Colonic mucosa (tissue), 4 donors: ENCODE data around the gene HOXB9. TPM values are rescaled to one million over a fixed set of nuclear protein-coding genes. Genes with fewer than 3 reads are reported as not detected.

Experiments
- DNase-seq: peaks from one replicate; pipeline ENCODE4 v3.0.0-alpha.2; 2020
- H3K27ac ChIP-seq: fragments of 200-600 bp; one replicate; pipeline ENCODE4 v1.8.0; 2021
- H3K27me3 ChIP-seq: fragments of 200-600 bp; one replicate; pipeline ENCODE4 v1.8.0; 2021
- H3K36me3 ChIP-seq: fragments of 200-600 bp; one replicate; pipeline ENCODE4 v1.8.0; 2021
- H3K4me1 ChIP-seq: fragments of 200-600 bp; one replicate; pipeline ENCODE4 v1.8.0; 2021; ENCODE audit warnings: mild to moderate bottlenecking
- H3K4me3 ChIP-seq: fragments of 200-600 bp; one replicate; pipeline ENCODE4 v1.8.0; 2021
- H3K9ac ChIP-seq, 2 donors: one replicate each; pipeline ENCODE4 v1.7.0; 2013; ENCODE audit warnings: control low read depth in 2 of 2, low read depth in 2 of 2, low read length in 2 of 2
- H3K9me3 ChIP-seq: fragments of 200-600 bp; one replicate; pipeline ENCODE4 v1.8.0; 2021
- CTCF ChIP-seq: fragments of 200-600 bp; IDR thresholded peaks from one replicate; pipeline ENCODE4 v1.8.0; 2022; ENCODE audit warnings: antibody characterized with exemption, mild to moderate bottlenecking
- intact Hi-C: fragments of 100-400 bp; cut with DNase I; formaldehyde crosslinking; loops from one replicate; pipeline ENCODE4 v1.14.1; 2022
- total RNA-seq, 2 donors: library from RNA; stranded (reverse); fragmentation: NEBNext Ultra II Directional in 1 of 2; extraction: Animal tissue kit (Norgen Biotek cat#: 25700) in 1 of 2; gene quantifications; one replicate each; pipeline ENCODE4 v1.2.1, GENCODE V29; 2021
- donor health status: healthy.
- donor health status: DM: no; HTN: no; CAD: no.
- donor health status: DM: no; HTN: no; CAD: no.

Gene HOXB9
- total RNA-seq, 2 donors from 2014 or later, result 37.1 to 73.9 TPM

GRCh38 chr17:48644910-48645557 lies 18.9 kb upstream of the HOXB9 start:
- Histone ChIP-seq H3K9ac (peak overlapping the region; percentile 86 to 93), H3K27me3 (peaks cover 7% of the 10 kb centered on the region), H3K4me3 (peak overlapping the region; percentile 50), H3K27ac (peak overlapping the region; percentile 85), H3K36me3 (no peaks in the 10 kb centered on the region), H3K9me3 (no peaks in the 10 kb centered on the region), H3K4me1 (no peaks in the 10 kb centered on the region)
- peak; percentile 32 for DNase-seq
- no peak for TF ChIP-seq CTCF
- intact Hi-C loops, result loop anchor here (5.0 kb wide), 1 partner anchor 77 kb away; the partner anchor contains the start of genes PRAC1 and PRAC2

- Histone ChIP-seq H3K36me3 (no peaks in the 10 kb centered on the region), H3K27me3 (peaks cover 7% of the 10 kb centered on the region), H3K9ac (peak overlapping the region; percentile 48 to 93), H3K27ac (peak overlapping the region; percentile 85), H3K4me3 (peak overlapping the region; percentile 50), H3K4me1 (no peaks in the 10 kb centered on the region), H3K9me3 (no peaks in the 10 kb centered on the region)
- no peak for TF ChIP-seq CTCF
- DNase-seq, result peak; percentile 41
- intact Hi-C loops, result loop anchor here (5.0 kb wide), 1 partner anchor 78 kb away; the partner anchor contains the start of genes PRAC1 and PRAC2
Observed at GRCh38 chr17:48644159-48644558, 18.0 kb upstream of the HOXB9 start.

GRCh38 chr17:48643697-48644012 lies 17.5 kb upstream of the HOXB9 start:
- Histone ChIP-seq H3K9ac (peak overlapping the region in 1 of 2 donors; percentile 93), H3K27ac (peak overlapping the region; percentile 85), H3K36me3 (no peaks in the 10 kb centered on the region), H3K9me3 (no peaks in the 10 kb centered on the region), H3K4me1 (no peaks in the 10 kb centered on the region), H3K4me3 (peak overlapping the region; percentile 50), H3K27me3 (peaks cover 7% of the 10 kb centered on the region)
- TF ChIP-seq CTCF, result no peak
- intact Hi-C loops, result loop anchor here (5.0 kb wide), 1 partner anchor 79 kb away; the partner anchor contains the start of genes PRAC1 and PRAC2
- DNase-seq, result peak; percentile 24

- Histone ChIP-seq H3K9me3 (no peaks in the 10 kb centered on the region), H3K4me1 (no peaks in the 10 kb centered on the region), H3K36me3 (no peaks in the 10 kb centered on the region), H3K9ac (peak overlapping the region; percentile 67 to 93), H3K27ac (peak overlapping the region; percentile 85), H3K4me3 (peak overlapping the region; percentile 50), H3K27me3 (peaks cover 7% of the 10 kb centered on the region)
- intact Hi-C loops, result loop anchor here (5.0 kb wide), 1 partner anchor 79 kb away; the partner anchor contains the start of genes PRAC1 and PRAC2
- no peak for TF ChIP-seq CTCF
- peak; percentile 27 for DNase-seq
Observed at GRCh38 chr17:48642843-48643696, 16.9 kb upstream of the HOXB9 start.

GRCh38 chr17:48642059-48642842 lies 16.1 kb upstream of the HOXB9 start:
- H3K4me3 ChIP-seq, result peak overlapping the region; percentile 50
- intact Hi-C loops, result loop anchor here (5.0 kb wide), 1 partner anchor 80 kb away; the partner anchor contains the start of genes PRAC1 and PRAC2
- H3K27ac ChIP-seq, result peak overlapping the region; percentile 85
- no peaks in the 10 kb centered on the region for H3K9me3 ChIP-seq
- H3K27me3 ChIP-seq, result peaks cover 7% of the 10 kb centered on the region
- H3K9ac ChIP-seq, result peak overlapping the region; percentile 67 to 93
- peak; percentile 76 for DNase-seq
- no peaks in the 10 kb centered on the region for H3K4me1 ChIP-seq
- no peak for TF ChIP-seq CTCF
- H3K36me3 ChIP-seq, result no peaks in the 10 kb centered on the region
